GM23338 (cell line): ENCODE measurements around the gene MAD1L1. TPM values are rescaled to one million over a fixed set of nuclear protein-coding genes. Genes with fewer than 3 reads are reported as not detected.

Source experiments
- ATAC-seq: fragments of 200-7000 bp; cut with Tn5 transposase; 3 replicates; pipeline ENCODE4 v1.9.1; 2020
- DNase-seq: peaks from one replicate; pipeline ENCODE4 v3.0.0-alpha.2; 2015; ENCODE audit warnings: low spot score
- H2AFZ ChIP-seq: fragments of 200-600 bp; sonication (generic); 2 replicates; pipeline ENCODE4 v1.8.0; 2016; ENCODE audit warnings: antibody characterized with exemption, mild to moderate bottlenecking, moderate library complexity
- H3F3A ChIP-seq: fragments of 200-600 bp; sonication (generic); replicated peaks from 2 replicates; pipeline ENCODE4 v1.8.0; 2017; ENCODE audit warnings: antibody characterized with exemption, mixed run types, low read depth
- H3K27ac ChIP-seq: fragments of 200-600 bp; sonication (generic); 2 replicates; pipeline ENCODE4 v1.6.1; 2016; ENCODE audit warnings: low read depth
- H3K27me3 ChIP-seq: fragments of 200-600 bp; sonication (generic); 2 replicates; pipeline ENCODE4 v1.8.0; 2016; ENCODE audit warnings: mild to moderate bottlenecking, mixed run types, moderate library complexity; ENCODE audit not compliant: insufficient read depth
- H3K36me3 ChIP-seq: fragments of 200-600 bp; sonication (generic); 2 replicates; pipeline ENCODE4 v1.8.0; 2016; ENCODE audit warnings: mild to moderate bottlenecking; ENCODE audit not compliant: insufficient read depth
- H3K4me1 ChIP-seq: fragments of 200-600 bp; sonication (generic); 2 replicates; pipeline ENCODE4 v1.8.0; 2016; ENCODE audit warnings: mild to moderate bottlenecking, moderate library complexity; ENCODE audit not compliant: insufficient read depth
- H3K4me2 ChIP-seq: fragments of 200-600 bp; sonication (generic); 2 replicates; pipeline ENCODE4 v1.7.1; 2017; ENCODE audit warnings: mixed run types
- H3K4me3 ChIP-seq: fragments of 200-600 bp; sonication (generic); 2 replicates; pipeline ENCODE4 v1.6.1; 2016; ENCODE audit warnings: mixed run types
- H3K79me2 ChIP-seq: fragments of 200-600 bp; sonication (generic); replicated peaks from 2 replicates; pipeline ENCODE4 v1.8.0; 2017; ENCODE audit warnings: mild to moderate bottlenecking; ENCODE audit not compliant: insufficient read depth
- H3K9me2 ChIP-seq: fragments of 200-600 bp; sonication (generic); 2 replicates; pipeline ENCODE4 v1.8.0; 2017; ENCODE audit not compliant: insufficient read depth
- H4K20me1 ChIP-seq: fragments of 200-600 bp; sonication (generic); replicated peaks from 2 replicates; pipeline ENCODE4 v1.8.0; 2017; ENCODE audit warnings: mild to moderate bottlenecking; ENCODE audit not compliant: insufficient read depth
- H3K27ac Mint-ChIP-seq: 2 replicates; pipeline ENCODE4 v1.8.0; 2020; ENCODE audit warnings: inconsistent platforms, mild to moderate bottlenecking, moderate library complexity, mixed read lengths
- H3K27me3 Mint-ChIP-seq: 3 replicates; pipeline ENCODE4 v1.8.0; 2022; ENCODE audit warnings: low read depth, mild to moderate bottlenecking, moderate library complexity, mixed read lengths, inconsistent platforms; ENCODE audit not compliant: insufficient read depth, poor library complexity
- H3K36me3 Mint-ChIP-seq: 3 replicates; pipeline ENCODE4 v1.8.0; 2021; ENCODE audit warnings: low read depth, mild to moderate bottlenecking, inconsistent platforms, moderate library complexity, mixed read lengths
- H3K4me1 Mint-ChIP-seq: 3 replicates; pipeline ENCODE4 v1.8.0; 2020; ENCODE audit warnings: mild to moderate bottlenecking, inconsistent platforms, mixed read lengths
- H3K4me3 Mint-ChIP-seq: 3 replicates; pipeline ENCODE4 v1.8.0; 2021; ENCODE audit warnings: moderate library complexity, mild to moderate bottlenecking, inconsistent platforms, mixed read lengths
- H3K9me3 Mint-ChIP-seq: 3 replicates; pipeline ENCODE4 v1.8.0; 2020; ENCODE audit warnings: moderate library complexity, mild to moderate bottlenecking, inconsistent platforms, mixed read lengths
- CREB1 ChIP-seq: fragments of 250-450 bp; sonication (Bioruptor Pico); IDR thresholded peaks from 2 replicates; pipeline ENCODE4 v1.5.0; 2020; ENCODE audit warnings: low read depth, mild to moderate bottlenecking, moderate library complexity
- EZH2 ChIP-seq: fragments of 200-600 bp; sonication (generic); IDR thresholded peaks from one replicate; pipeline ENCODE4 v1.8.0; 2017; ENCODE audit warnings: antibody characterized with exemption, mild to moderate bottlenecking, low read depth; ENCODE audit not compliant: unreplicated experiment
- EZH2phosphoT487 ChIP-seq: fragments of 200-600 bp; sonication (generic); IDR thresholded peaks from one replicate; pipeline ENCODE4 v1.8.1; 2018; ENCODE audit warnings: antibody characterized with exemption; ENCODE audit not compliant: unreplicated experiment
- JUNB ChIP-seq: IDR thresholded peaks from one replicate; pipeline ENCODE4 v1.6.1; 2016; ENCODE audit warnings: antibody characterized with exemption; ENCODE audit not compliant: unreplicated experiment
- NANOG ChIP-seq: IDR thresholded peaks from 2 replicates; pipeline ENCODE4 v1.6.1; 2016; ENCODE audit warnings: antibody characterized with exemption, borderline replicate concordance
- POLR2AphosphoS5 ChIP-seq: IDR thresholded peaks from 2 replicates; pipeline ENCODE4 v1.6.1; 2016; ENCODE audit warnings: antibody characterized with exemption, low read depth
- REST ChIP-seq: IDR thresholded peaks from one replicate; pipeline ENCODE4 v1.6.1; 2018; ENCODE audit warnings: antibody characterized with exemption; ENCODE audit not compliant: unreplicated experiment
- STAT1 ChIP-seq: IDR thresholded peaks from one replicate; pipeline ENCODE4 v1.6.1; 2016; ENCODE audit warnings: antibody characterized with exemption; ENCODE audit not compliant: unreplicated experiment
- ZNF114 ChIP-seq: fragments of 250-450 bp; sonication (Bioruptor Pico); IDR thresholded peaks from 2 replicates; pipeline ENCODE4 v1.5.0; 2020; ENCODE audit warnings: mild to moderate bottlenecking, moderate library complexity
- ZNF331 ChIP-seq: fragments of 250-450 bp; sonication (Bioruptor Pico); IDR thresholded peaks from 2 replicates; pipeline ENCODE4 v1.5.0; 2020; ENCODE audit warnings: low read depth, mild to moderate bottlenecking, moderate library complexity
- polyA plus RNA-seq: library from polyadenylated mRNA; unstranded; fragments of >200 nt; fragmentation: Nextera tagmentation; extraction: Ambion mirVana; gene quantifications from 2 replicates; pipeline ENCODE4 v1.2.1, GENCODE V29; 2016
- total RNA-seq: library from RNA; depleted of rRNA; stranded (reverse); fragments of >200 nt; shearing (Covaris generic); gene quantifications from 2 replicates; pipeline ENCODE4 v1.2.3, GENCODE V29; 2014
- TF ChIP-seq, protein P1 (sequence below): fragments of 250-450 bp; sonication (Bioruptor Pico); IDR thresholded peaks from 2 replicates; pipeline ENCODE4 v1.5.0; 2020; ENCODE audit warnings: mild to moderate bottlenecking, moderate library complexity
- TF ChIP-seq, protein P2 (sequence below): IDR thresholded peaks from 2 replicates; pipeline ENCODE4 v1.6.1; 2016; ENCODE audit warnings: antibody characterized with exemption
- TF ChIP-seq, protein P3 (sequence below), 2 experiments: fragments of 200-600 bp in 1 of 2; sonication (generic) in 1 of 2; conservative IDR thresholded peaks; 2 replicates each; pipeline versions ENCODE4 v1.5.1 to v1.6.1; 2016 to 2017; ENCODE audit warnings: antibody characterized with exemption in 2 of 2, low read depth in 2 of 2, mild to moderate bottlenecking in 2 of 2, moderate library complexity in 1 of 2

The MAD1L1 gene
- total and polyA plus RNA-seq, 2 experiments from 2014 or later = 40.3 to 59.3 TPM

GRCh38 chr7:1947586-1948217 lies 285.0 kb downstream of the MAD1L1 start:
- H3K36me3 Mint-ChIP-seq = no peaks in the 10 kb centered on the region
- peaks cover 17% of the 10 kb centered on the region for H3K4me1 Mint-ChIP-seq
- H3K4me3 Mint-ChIP-seq = no peak overlapping the region
- TF ChIP-seq ZNF114 (CRISPR knock-in tag) (no peak), REST (no peak), NANOG (no peak), JUNB (no peak), EZH2 (no peak), POLR2AphosphoS5 (no peak), CREB1 (no peak), ZNF331 (CRISPR knock-in tag) (no peak), STAT1 (no peak), EZH2phosphoT487 (no peak)
- TF ChIP-seq, protein P1, sequence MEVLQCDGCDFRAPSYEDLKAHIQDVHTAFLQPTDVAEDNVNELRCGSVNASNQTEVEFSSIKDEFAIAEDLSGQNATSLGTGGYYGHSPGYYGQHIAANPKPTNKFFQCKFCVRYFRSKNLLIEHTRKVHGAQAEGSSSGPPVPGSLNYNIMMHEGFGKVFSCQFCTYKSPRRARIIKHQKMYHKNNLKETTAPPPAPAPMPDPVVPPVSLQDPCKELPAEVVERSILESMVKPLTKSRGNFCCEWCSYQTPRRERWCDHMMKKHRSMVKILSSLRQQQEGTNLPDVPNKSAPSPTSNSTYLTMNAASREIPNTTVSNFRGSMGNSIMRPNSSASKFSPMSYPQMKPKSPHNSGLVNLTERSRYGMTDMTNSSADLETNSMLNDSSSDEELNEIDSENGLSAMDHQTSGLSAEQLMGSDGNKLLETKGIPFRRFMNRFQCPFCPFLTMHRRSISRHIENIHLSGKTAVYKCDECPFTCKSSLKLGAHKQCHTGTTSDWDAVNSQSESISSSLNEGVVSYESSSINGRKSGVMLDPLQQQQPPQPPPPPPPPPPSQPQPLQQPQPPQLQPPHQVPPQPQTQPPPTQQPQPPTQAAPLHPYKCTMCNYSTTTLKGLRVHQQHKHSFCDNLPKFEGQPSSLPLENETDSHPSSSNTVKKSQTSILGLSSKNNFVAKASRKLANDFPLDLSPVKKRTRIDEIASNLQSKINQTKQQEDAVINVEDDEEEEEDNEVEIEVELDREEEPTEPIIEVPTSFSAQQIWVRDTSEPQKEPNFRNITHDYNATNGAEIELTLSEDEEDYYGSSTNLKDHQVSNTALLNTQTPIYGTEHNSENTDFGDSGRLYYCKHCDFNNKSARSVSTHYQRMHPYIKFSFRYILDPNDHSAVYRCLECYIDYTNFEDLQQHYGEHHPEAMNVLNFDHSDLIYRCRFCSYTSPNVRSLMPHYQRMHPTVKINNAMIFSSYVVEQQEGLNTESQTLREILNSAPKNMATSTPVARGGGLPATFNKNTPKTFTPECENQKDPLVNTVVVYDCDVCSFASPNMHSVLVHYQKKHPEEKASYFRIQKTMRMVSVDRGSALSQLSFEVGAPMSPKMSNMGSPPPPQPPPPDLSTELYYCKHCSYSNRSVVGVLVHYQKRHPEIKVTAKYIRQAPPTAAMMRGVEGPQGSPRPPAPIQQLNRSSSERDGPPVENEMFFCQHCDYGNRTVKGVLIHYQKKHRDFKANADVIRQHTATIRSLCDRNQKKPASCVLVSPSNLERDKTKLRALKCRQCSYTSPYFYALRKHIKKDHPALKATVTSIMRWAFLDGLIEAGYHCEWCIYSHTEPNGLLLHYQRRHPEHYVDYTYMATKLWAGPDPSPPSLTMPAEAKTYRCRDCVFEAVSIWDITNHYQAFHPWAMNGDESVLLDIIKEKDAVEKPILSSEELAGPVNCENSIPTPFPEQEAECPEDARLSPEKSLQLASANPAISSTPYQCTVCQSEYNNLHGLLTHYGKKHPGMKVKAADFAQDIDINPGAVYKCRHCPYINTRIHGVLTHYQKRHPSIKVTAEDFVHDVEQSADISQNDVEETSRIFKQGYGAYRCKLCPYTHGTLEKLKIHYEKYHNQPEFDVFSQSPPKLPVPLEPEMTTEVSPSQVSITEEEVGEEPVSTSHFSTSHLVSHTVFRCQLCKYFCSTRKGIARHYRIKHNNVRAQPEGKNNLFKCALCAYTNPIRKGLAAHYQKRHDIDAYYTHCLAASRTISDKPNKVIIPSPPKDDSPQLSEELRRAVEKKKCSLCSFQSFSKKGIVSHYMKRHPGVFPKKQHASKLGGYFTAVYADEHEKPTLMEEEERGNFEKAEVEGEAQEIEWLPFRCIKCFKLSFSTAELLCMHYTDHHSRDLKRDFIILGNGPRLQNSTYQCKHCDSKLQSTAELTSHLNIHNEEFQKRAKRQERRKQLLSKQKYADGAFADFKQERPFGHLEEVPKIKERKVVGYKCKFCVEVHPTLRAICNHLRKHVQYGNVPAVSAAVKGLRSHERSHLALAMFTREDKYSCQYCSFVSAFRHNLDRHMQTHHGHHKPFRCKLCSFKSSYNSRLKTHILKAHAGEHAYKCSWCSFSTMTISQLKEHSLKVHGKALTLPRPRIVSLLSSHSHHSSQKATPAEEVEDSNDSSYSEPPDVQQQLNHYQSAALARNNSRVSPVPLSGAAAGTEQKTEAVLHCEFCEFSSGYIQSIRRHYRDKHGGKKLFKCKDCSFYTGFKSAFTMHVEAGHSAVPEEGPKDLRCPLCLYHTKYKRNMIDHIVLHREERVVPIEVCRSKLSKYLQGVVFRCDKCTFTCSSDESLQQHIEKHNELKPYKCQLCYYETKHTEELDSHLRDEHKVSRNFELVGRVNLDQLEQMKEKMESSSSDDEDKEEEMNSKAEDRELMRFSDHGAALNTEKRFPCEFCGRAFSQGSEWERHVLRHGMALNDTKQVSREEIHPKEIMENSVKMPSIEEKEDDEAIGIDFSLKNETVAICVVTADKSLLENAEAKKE (CRISPR knock-in tag) = no peak
- TF ChIP-seq, protein P2, sequence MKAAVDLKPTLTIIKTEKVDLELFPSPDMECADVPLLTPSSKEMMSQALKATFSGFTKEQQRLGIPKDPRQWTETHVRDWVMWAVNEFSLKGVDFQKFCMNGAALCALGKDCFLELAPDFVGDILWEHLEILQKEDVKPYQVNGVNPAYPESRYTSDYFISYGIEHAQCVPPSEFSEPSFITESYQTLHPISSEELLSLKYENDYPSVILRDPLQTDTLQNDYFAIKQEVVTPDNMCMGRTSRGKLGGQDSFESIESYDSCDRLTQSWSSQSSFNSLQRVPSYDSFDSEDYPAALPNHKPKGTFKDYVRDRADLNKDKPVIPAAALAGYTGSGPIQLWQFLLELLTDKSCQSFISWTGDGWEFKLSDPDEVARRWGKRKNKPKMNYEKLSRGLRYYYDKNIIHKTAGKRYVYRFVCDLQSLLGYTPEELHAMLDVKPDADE = no peak
- TF ChIP-seq, protein P3, sequence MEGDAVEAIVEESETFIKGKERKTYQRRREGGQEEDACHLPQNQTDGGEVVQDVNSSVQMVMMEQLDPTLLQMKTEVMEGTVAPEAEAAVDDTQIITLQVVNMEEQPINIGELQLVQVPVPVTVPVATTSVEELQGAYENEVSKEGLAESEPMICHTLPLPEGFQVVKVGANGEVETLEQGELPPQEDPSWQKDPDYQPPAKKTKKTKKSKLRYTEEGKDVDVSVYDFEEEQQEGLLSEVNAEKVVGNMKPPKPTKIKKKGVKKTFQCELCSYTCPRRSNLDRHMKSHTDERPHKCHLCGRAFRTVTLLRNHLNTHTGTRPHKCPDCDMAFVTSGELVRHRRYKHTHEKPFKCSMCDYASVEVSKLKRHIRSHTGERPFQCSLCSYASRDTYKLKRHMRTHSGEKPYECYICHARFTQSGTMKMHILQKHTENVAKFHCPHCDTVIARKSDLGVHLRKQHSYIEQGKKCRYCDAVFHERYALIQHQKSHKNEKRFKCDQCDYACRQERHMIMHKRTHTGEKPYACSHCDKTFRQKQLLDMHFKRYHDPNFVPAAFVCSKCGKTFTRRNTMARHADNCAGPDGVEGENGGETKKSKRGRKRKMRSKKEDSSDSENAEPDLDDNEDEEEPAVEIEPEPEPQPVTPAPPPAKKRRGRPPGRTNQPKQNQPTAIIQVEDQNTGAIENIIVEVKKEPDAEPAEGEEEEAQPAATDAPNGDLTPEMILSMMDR (conservative IDR thresholded peaks at IDR 0.05; ENCODE audit: low read depth in 2 of 2) = no peak
- Histone ChIP-seq H3K4me3 (no peak overlapping the region), H4K20me1 (no peaks in the 10 kb centered on the region; the same call in 1 of the 2 replicates), H3K4me2 (no peak overlapping the region), H3K27me3 (no peaks in the 10 kb centered on the region), H3K9me2 (no peaks in the 10 kb centered on the region), H3K36me3 (no peaks in the 10 kb centered on the region), H2AFZ (no peak overlapping the region), H3K4me1 (no peaks in the 10 kb centered on the region), H3K27ac (no peak overlapping the region), H3K79me2 (no peaks in the 10 kb centered on the region), H3F3A (no peaks in the 10 kb centered on the region)
- no peak for DNase-seq
- H3K9me3 Mint-ChIP-seq = no peaks in the 10 kb centered on the region
- ATAC-seq = no peak; the same call in 2 of the 3 replicates
- H3K27me3 Mint-ChIP-seq = peaks cover 17% of the 10 kb centered on the region
- H3K27ac Mint-ChIP-seq = no peak overlapping the region
